HepG2 (cell line): ENCODE data around the gene CERT1. TPM values are rescaled to one million over a fixed set of nuclear protein-coding genes. Genes with fewer than 3 reads are reported as not detected.

Experiments
- AGO2 ChIP-seq: fragments of 200-400 bp; formaldehyde crosslinking; optimal IDR thresholded peaks from 2 replicates; pipeline ENCODE3; 2017; ENCODE audit warnings: mild to moderate bottlenecking, low read depth, low read length, moderate library complexity
- CHCHD3 ChIP-seq: sonication (generic); formaldehyde crosslinking; IDR thresholded peaks from 2 replicates; pipeline ENCODE4 v1.8.0; 2022; ENCODE audit warnings: mild to moderate bottlenecking, missing genetic modification reagents, moderate library complexity
- KDM5B ChIP-seq: sonication (generic); formaldehyde crosslinking; IDR thresholded peaks from 2 replicates; pipeline ENCODE4 v1.4.0; 2020; ENCODE audit warnings: missing genetic modification reagents, mild to moderate bottlenecking, borderline replicate concordance
- KLF6 ChIP-seq: IDR thresholded peaks from 2 replicates; pipeline ENCODE4 v1.8.0; 2016; ENCODE audit warnings: missing biosample characterization, missing genetic modification reagents
- NFKB2 ChIP-seq: sonication (generic); formaldehyde crosslinking; IDR thresholded peaks from 2 replicates; pipeline ENCODE4 v1.4.0; 2020; ENCODE audit warnings: missing genetic modification reagents, borderline replicate concordance
- TCF12 ChIP-seq, 2 experiments: fragments of 450-650 bp in 1 of 2; sonication (generic) in 1 of 2; formaldehyde crosslinking in 1 of 2; IDR thresholded peaks; 2 replicates each; pipeline versions ENCODE4 v1.6.1 to v1.8.0; 2017 to 2022; ENCODE audit warnings: antibody characterized with exemption in 1 of 2, mild to moderate bottlenecking in 1 of 2, missing genetic modification reagents in 1 of 2, moderate library complexity in 1 of 2
- U2AF2 ChIP-seq: fragments of 200-400 bp; formaldehyde crosslinking; IDR thresholded peaks from 2 replicates; pipeline ENCODE4 v1.6.1; 2017; ENCODE audit warnings: low read depth, mild to moderate bottlenecking, low read length
- ZNF274 ChIP-seq: sonication (generic); formaldehyde crosslinking; IDR thresholded peaks from 2 replicates; pipeline ENCODE4 v1.5.1; 2020; ENCODE audit warnings: mild to moderate bottlenecking, missing genetic modification reagents
- ZNF292 ChIP-seq: sonication (generic); formaldehyde crosslinking; IDR thresholded peaks from 2 replicates; pipeline ENCODE4 v1.8.1; 2022; ENCODE audit warnings: mild to moderate bottlenecking, low read depth, missing genetic modification reagents, borderline replicate concordance
- ZNF567 ChIP-seq: sonication (generic); formaldehyde crosslinking; IDR thresholded peaks from 2 replicates; pipeline ENCODE4 v1.8.1; 2023; ENCODE audit warnings: mild to moderate bottlenecking, missing genetic modification reagents, borderline replicate concordance
- ZNF776 ChIP-seq: sonication (generic); formaldehyde crosslinking; IDR thresholded peaks from 2 replicates; pipeline ENCODE4 v1.4.0; 2020; ENCODE audit warnings: mild to moderate bottlenecking, missing genetic modification reagents
- polyA plus RNA-seq, 8 experiments: library from polyadenylated mRNA; depleted of rRNA in 3 of 8; stranded (reverse) in 7 of 8; unstranded in 1 of 8; fragments of >200 nt; fragmentation: Illumina TruSeq in 4 of 8; extraction: Trizol in 4 of 8; gene quantifications; 2 replicates each; pipeline versions ENCODE4 v1.2.1 to v1.2.3, GENCODE V29; 2011 to 2016; ENCODE audit warnings: low read depth in 4 of 8, missing spikeins in 1 of 8, mixed read lengths in 1 of 8; ENCODE audit not compliant: insufficient read depth in 1 of 8
- total RNA-seq, 5 experiments: library from RNA; depleted of rRNA; stranded (reverse); fragments of >200 nt; fragmentation: Illumina TruSeq; extraction: Trizol; gene quantifications; 2 replicates each; pipeline ENCODE4 v1.2.3, GENCODE V29; 2016; ENCODE audit warnings: low read depth in 1 of 5
- TF ChIP-seq, protein P1 (sequence below): sonication (generic); formaldehyde crosslinking; IDR thresholded peaks from 2 replicates; pipeline ENCODE4 v1.4.0; 2020; ENCODE audit warnings: missing genetic modification reagents, mild to moderate bottlenecking, borderline replicate concordance
- TF ChIP-seq, protein P2 (sequence below): sonication (generic); formaldehyde crosslinking; IDR thresholded peaks from 2 replicates; pipeline ENCODE4 v1.4.0; 2020; ENCODE audit warnings: missing genetic modification reagents, borderline replicate concordance
- TF ChIP-seq, protein P3 (sequence below): sonication (generic); formaldehyde crosslinking; IDR thresholded peaks from 2 replicates; pipeline ENCODE4 v1.4.0; 2020; ENCODE audit warnings: missing genetic modification reagents
- TF ChIP-seq, protein P4 (sequence below): sonication (generic); formaldehyde crosslinking; IDR thresholded peaks from 2 replicates; pipeline ENCODE4 v1.9.0; 2021; ENCODE audit warnings: missing genetic modification reagents, mild to moderate bottlenecking, borderline replicate concordance
- TF ChIP-seq, protein P5 (sequence below): sonication (generic); formaldehyde crosslinking; IDR thresholded peaks from 2 replicates; pipeline ENCODE4 v1.4.0; 2020; ENCODE audit warnings: missing genetic modification reagents, low read depth, mild to moderate bottlenecking, borderline replicate concordance

CERT1 gene
- total and polyA plus RNA-seq, 2 of the 13 experiments (the other 11 are each of a cell fraction or from before 2014, with no cell fraction given): 8.2 to 12.7 TPM

DNA sequence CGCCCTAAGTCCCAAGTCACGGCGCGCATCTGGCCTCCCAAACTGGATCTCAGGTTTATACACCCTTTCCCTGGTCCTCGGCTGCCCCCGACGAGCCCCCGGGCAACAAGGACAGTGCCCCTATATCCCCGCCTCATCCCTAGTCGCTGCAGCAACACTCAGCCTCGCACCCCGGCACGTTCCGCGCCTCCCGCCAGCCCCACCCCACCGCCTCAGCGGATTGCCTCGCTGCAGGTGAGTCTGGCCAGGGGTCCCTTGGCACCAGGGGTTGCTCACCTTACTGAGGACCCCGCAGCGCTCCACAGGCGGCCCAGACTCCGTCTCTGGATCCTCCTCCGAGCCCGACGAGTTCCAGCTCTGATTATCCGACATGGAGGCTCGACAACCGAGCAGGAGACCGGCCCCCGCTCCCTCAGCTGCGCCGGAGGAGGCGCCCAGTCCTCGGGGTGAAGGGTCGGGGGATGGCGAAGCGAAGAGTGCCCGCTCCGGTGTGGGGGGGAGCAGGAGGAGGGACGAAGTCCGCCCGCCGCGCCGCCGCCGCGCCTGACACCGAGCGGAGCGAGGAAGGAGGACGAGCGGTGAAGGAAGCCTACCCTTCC lies 494 bp downstream of the CERT1 start (continued):
- TF ChIP-seq ZNF567 (CRISPR knock-in tag) (no peak), KDM5B (CRISPR knock-in tag) (peak; percentile 36), ZNF776 (no peak), CHCHD3 (CRISPR knock-in tag) (peak; percentile 77; the same call in 1 of the 2 replicates), U2AF2 (no peak), NFKB2 (CRISPR knock-in tag) (peak; percentile 37; the same call in 1 of the 2 replicates), TCF12 (IDR thresholded peaks at IDR 0.05) (no peak), TCF12 (CRISPR knock-in tag; IDR thresholded peaks at IDR 0.05) (peak; percentile 80; the same call in 1 of the 2 replicates), AGO2 (peak; percentile 43), KLF6 (CRISPR knock-in tag) (peak; percentile 38; the same call in 1 of the 2 replicates), ZNF292 (CRISPR knock-in tag) (peak; percentile 63; the same call in 1 of the 2 replicates), ZNF274 (CRISPR knock-in tag) (0 out of 2 replicates have a peak, but pooled peaks have one; percentile 54)
- TF ChIP-seq, protein P1, sequence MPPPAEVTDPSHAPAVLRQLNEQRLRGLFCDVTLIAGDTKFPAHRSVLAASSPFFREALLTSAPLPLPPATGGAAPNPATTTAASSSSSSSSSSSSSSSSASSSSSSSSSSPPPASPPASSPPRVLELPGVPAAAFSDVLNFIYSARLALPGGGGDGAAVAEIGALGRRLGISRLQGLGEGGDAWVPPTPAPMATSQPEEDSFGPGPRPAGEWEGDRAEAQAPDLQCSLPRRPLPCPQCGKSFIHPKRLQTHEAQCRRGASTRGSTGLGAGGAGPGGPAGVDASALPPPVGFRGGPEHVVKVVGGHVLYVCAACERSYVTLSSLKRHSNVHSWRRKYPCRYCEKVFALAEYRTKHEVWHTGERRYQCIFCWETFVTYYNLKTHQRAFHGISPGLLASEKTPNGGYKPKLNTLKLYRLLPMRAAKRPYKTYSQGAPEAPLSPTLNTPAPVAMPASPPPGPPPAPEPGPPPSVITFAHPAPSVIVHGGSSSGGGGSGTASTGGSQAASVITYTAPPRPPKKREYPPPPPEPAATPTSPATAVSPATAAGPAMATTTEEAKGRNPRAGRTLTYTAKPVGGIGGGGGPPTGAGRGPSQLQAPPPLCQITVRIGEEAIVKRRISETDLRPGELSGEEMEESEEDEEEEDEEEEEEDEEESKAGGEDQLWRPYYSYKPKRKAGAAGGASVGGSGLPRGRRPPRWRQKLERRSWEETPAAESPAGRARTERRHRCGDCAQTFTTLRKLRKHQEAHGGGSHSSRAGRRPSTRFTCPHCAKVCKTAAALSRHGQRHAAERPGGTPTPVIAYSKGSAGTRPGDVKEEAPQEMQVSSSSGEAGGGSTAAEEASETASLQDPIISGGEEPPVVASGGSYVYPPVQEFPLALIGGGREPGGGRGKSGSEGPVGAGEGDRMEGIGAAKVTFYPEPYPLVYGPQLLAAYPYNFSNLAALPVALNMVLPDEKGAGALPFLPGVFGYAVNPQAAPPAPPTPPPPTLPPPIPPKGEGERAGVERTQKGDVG (CRISPR knock-in tag): no peak
- TF ChIP-seq, protein P2, sequence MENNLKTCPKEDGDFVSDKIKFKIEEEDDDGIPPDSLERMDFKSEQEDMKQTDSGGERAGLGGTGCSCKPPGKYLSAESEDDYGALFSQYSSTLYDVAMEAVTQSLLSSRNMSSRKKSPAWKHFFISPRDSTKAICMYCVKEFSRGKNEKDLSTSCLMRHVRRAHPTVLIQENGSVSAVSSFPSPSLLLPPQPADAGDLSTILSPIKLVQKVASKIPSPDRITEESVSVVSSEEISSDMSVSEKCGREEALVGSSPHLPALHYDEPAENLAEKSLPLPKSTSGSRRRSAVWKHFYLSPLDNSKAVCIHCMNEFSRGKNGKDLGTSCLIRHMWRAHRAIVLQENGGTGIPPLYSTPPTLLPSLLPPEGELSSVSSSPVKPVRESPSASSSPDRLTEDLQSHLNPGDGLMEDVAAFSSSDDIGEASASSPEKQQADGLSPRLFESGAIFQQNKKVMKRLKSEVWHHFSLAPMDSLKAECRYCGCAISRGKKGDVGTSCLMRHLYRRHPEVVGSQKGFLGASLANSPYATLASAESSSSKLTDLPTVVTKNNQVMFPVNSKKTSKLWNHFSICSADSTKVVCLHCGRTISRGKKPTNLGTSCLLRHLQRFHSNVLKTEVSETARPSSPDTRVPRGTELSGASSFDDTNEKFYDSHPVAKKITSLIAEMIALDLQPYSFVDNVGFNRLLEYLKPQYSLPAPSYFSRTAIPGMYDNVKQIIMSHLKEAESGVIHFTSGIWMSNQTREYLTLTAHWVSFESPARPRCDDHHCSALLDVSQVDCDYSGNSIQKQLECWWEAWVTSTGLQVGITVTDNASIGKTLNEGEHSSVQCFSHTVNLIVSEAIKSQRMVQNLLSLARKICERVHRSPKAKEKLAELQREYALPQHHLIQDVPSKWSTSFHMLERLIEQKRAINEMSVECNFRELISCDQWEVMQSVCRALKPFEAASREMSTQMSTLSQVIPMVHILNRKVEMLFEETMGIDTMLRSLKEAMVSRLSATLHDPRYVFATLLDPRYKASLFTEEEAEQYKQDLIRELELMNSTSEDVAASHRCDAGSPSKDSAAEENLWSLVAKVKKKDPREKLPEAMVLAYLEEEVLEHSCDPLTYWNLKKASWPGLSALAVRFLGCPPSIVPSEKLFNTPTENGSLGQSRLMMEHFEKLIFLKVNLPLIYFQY: 0 out of 2 replicates have a peak, but pooled peaks have one; percentile 7
- TF ChIP-seq, protein P3, sequence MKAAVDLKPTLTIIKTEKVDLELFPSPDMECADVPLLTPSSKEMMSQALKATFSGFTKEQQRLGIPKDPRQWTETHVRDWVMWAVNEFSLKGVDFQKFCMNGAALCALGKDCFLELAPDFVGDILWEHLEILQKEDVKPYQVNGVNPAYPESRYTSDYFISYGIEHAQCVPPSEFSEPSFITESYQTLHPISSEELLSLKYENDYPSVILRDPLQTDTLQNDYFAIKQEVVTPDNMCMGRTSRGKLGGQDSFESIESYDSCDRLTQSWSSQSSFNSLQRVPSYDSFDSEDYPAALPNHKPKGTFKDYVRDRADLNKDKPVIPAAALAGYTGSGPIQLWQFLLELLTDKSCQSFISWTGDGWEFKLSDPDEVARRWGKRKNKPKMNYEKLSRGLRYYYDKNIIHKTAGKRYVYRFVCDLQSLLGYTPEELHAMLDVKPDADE (CRISPR knock-in tag): 0 out of 2 replicates have a peak, but pooled peaks have one; percentile 49
- TF ChIP-seq, protein P4, sequence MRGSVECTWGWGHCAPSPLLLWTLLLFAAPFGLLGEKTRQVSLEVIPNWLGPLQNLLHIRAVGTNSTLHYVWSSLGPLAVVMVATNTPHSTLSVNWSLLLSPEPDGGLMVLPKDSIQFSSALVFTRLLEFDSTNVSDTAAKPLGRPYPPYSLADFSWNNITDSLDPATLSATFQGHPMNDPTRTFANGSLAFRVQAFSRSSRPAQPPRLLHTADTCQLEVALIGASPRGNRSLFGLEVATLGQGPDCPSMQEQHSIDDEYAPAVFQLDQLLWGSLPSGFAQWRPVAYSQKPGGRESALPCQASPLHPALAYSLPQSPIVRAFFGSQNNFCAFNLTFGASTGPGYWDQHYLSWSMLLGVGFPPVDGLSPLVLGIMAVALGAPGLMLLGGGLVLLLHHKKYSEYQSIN (CRISPR knock-in tag): no peak
- TF ChIP-seq, protein P5, sequence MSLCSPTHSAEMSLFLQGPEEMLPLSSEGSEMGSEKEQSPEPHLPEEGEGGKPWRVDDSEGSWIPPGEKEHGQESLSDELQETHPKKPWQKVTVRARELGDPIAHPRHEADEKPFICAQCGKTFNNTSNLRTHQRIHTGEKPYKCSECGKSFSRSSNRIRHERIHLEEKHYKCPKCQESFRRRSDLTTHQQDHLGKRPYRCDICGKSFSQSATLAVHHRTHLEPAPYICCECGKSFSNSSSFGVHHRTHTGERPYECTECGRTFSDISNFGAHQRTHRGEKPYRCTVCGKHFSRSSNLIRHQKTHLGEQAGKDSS: peak; percentile 67; the same call in 1 of the 2 replicates
